Aorta (tissue), 5 donors: ENCODE data around the gene HK1. TPM values are rescaled to one million over a fixed set of nuclear protein-coding genes. Genes with fewer than 3 reads are reported as not detected.

ENCODE experiments used
- ATAC-seq: fragments of 200-7000 bp; cut with Tn5 transposase; one replicate; pipeline ENCODE4 v1.9.1; 2022; ENCODE audit warnings: moderate library complexity; ENCODE audit not compliant: low FRiP score
- DNase-seq, 2 donors: peaks; one replicate each; pipeline ENCODE4 v3.0.0-alpha.2; 2020
- H3K27ac ChIP-seq, 2 donors: one replicate each; pipeline ENCODE4 v1.5.1; 2013; ENCODE audit warnings: low read length in 2 of 2, mild to moderate bottlenecking in 2 of 2, moderate library complexity in 2 of 2, control low read depth in 1 of 2, inconsistent platforms in 1 of 2, low read depth in 1 of 2
- H3K27me3 ChIP-seq, 2 donors: one replicate each; pipeline ENCODE4 v1.6.1; 2013; ENCODE audit warnings: control low read depth in 1 of 2, low read length in 1 of 2, mild to moderate bottlenecking in 1 of 2, moderate library complexity in 1 of 2; ENCODE audit not compliant: insufficient read depth in 2 of 2, control insufficient read depth in 1 of 2
- H3K36me3 ChIP-seq, 2 donors: one replicate each; pipeline ENCODE4 v1.6.1; 2013; ENCODE audit warnings: control low read depth in 1 of 2, low read length in 1 of 2, mild to moderate bottlenecking in 1 of 2; ENCODE audit not compliant: insufficient read depth in 2 of 2, control insufficient read depth in 1 of 2
- H3K4me1 ChIP-seq, 2 donors: one replicate each; pipeline ENCODE4 v1.6.1; 2013; ENCODE audit warnings: low read length in 2 of 2, control low read depth in 1 of 2, mild to moderate bottlenecking in 1 of 2, moderate library complexity in 1 of 2; ENCODE audit not compliant: insufficient read depth in 2 of 2, control insufficient read depth in 1 of 2
- H3K4me3 ChIP-seq, 2 donors: one replicate each; pipeline ENCODE4 v1.5.1; 2013; ENCODE audit warnings: low read length in 2 of 2, control low read depth in 1 of 2, mild to moderate bottlenecking in 1 of 2
- H3K9me3 ChIP-seq: one replicate; pipeline ENCODE4 v1.6.1; 2013; ENCODE audit warnings: mild to moderate bottlenecking, low read length; ENCODE audit not compliant: control insufficient read depth
- WGBS, 2 donors: extraction: QIAGEN DNeasy Blood & Tissue Kit; methylation state at CpG; one replicate each; pipeline ENCODE4 v1.1.7; 2013; 5-methylcytosine and 5-hydroxymethylcytosine counted together
- intact Hi-C, 2 donors: fragments of 100-400 bp; cut with DNase I; formaldehyde crosslinking; loops; one replicate each; pipeline versions ENCODE4 v1.14.2 to v1.15.0; 2022
- polyA plus RNA-seq, 2 donors: library from polyadenylated mRNA; stranded (reverse); fragments of 200-250 nt; gene quantifications; one replicate each; pipeline ENCODE4 v1.2.3, GENCODE V29; 2013
- total RNA-seq, 2 donors: library from RNA; stranded (reverse); fragmentation: NEBNext Ultra II Directional; extraction: Animal tissue kit (Norgen Biotek cat#: 25700); gene quantifications; one replicate each; pipeline ENCODE4 v1.2.1, GENCODE V29; 2021
- donor health status: healthy with polysubstance abuse.
- donor health status: Bipolar disorder and iron deficiency.
- donor health status: DM: no; HTN: no; CAD: no.
- donor health status: DM: no; HTN: no; CAD: no.
- donor health status: DM: yes; HTN: yes; CAD: no.

HK1 gene
- total and polyA plus RNA-seq, 4 donors = 41.7 to 133 (median 92.2) TPM

DNA sequence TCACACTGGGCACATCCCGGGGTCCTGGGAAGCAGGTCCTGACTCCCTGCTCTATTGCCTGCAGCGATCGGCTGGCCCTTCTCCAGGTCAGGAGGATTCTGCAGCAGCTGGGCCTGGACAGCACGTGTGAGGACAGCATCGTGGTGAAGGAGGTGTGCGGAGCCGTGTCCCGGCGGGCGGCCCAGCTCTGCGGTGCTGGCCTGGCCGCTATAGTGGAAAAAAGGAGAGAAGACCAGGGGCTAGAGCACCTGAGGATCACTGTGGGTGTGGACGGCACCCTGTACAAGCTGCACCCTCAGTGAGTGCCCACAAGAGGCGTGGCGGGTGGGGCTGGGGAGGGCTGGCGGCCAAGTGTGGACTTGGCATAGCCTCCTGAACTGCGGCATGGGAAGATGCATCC is 12.8 kb upstream of the HK1 start:
- intact Hi-C loops = loop anchor here in 1 of 2 donors (5.0 kb wide), 1 partner anchor 37 kb away; no protein-coding TSS in a partner anchor
- H3K27ac ChIP-seq = no peak overlapping the region
- no peaks in the 10 kb centered on the region for H3K9me3 ChIP-seq
- ATAC-seq (no peak), DNase-seq (no peak)
- H3K36me3 ChIP-seq = no peaks in the 10 kb centered on the region
- H3K4me1 ChIP-seq = no peaks in the 10 kb centered on the region
- no peak overlapping the region for H3K4me3 ChIP-seq
- H3K27me3 ChIP-seq = no peaks in the 10 kb centered on the region
- 91 to 95% methylated on average over 17 of the region's 17 CpGs for WGBS, 2 donors

DNA sequence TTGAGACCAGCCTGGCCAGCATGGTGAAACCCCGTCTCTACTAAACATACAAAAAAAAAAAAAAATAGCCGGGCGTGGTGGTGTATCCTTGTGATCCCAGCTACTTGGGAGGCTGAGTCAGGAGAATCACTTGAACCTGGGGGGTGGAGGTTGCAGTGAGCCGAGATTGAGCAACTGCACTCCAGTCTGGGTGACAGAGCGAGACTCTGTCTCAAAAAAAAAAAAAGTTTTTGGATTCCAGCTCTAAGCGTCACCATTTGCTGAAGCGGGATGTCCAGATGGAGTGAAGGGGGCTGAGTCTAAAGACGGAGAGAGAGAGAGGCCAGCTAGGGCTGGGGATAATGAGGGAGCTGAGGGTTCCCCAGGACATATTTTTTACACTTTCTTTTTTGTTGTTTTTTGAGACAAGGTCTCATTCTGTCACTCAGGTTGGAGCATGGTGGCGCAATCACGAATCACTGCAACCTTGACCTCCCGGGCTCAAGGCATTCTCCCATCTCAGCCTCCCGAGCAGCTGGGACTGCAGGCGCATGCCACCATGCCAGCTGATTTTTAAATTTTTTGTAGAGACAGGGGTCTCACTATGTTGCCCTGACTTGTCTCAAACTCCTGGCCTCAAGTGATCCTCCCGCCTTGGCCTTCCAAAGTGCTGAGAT is 9.4 kb upstream of the HK1 start:
- Histone ChIP-seq H3K27me3 (no peaks in the 10 kb centered on the region), H3K9me3 (no peaks in the 10 kb centered on the region), H3K4me3 (no peak overlapping the region), H3K27ac (no peak overlapping the region), H3K36me3 (no peaks in the 10 kb centered on the region), H3K4me1 (no peaks in the 10 kb centered on the region)
- DNase-seq (no peak), ATAC-seq (no peak)
- intact Hi-C loops = loop anchor here in 1 of 2 donors (5.0 kb wide), 1 partner anchor 33 kb away; no protein-coding TSS in a partner anchor
- WGBS, 2 donors = 90 to 91% methylated on average over 14 of the region's 14 CpGs

DNA sequence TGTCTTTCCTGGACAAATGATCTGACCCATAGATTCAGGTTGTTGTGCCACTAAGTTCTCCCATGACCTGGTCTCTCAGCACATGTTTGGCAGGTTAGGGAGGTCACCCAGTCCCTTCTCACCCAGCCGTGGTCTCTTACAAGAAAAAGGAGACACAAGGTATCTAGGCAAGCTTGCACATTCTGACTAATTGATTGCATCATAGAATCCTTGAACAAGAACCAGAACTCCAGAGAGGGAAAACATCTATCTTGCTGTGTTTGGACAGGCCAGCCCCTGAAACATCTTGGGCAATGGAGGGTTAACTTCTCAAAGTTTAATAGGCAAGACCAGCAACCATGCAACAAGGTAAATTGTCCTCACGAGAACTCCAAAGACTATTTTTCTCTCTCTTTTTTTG is 8.5 kb upstream of the HK1 start:
- intact Hi-C loops = loop anchor here in 1 of 2 donors (5.0 kb wide), 1 partner anchor 33 kb away; no protein-coding TSS in a partner anchor
- Histone ChIP-seq H3K9me3 (no peaks in the 10 kb centered on the region), H3K27ac (no peak overlapping the region), H3K4me3 (no peak overlapping the region), H3K4me1 (no peaks in the 10 kb centered on the region), H3K36me3 (no peaks in the 10 kb centered on the region), H3K27me3 (no peaks in the 10 kb centered on the region)
- ATAC-seq (no peak), DNase-seq (no peak)
- WGBS, 2 donors = 61 to 68% methylated on average over 2 of the region's 2 CpGs

DNA sequence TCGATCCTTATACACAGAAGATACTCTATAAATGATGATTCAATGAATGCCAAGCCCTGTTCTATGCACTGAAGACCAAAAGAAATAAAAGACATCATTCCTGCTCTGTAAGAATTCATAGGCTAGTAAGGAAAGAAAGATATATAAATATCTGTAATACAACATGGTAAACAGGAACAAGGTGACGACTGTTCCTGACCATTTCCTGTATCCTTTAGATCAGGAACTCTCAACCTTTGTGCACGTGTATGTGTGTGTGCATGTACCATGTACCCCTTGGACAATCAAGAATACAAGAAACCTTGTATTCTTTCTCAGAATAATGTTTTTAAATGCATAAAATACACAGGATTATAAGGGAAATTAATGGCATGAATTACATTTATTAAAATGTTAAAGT is 7.3 kb upstream of the HK1 start:
- Histone ChIP-seq H3K4me1 (no peaks in the 10 kb centered on the region), H3K27me3 (no peaks in the 10 kb centered on the region), H3K36me3 (no peaks in the 10 kb centered on the region), H3K27ac (no peak overlapping the region), H3K9me3 (no peaks in the 10 kb centered on the region), H3K4me3 (no peak overlapping the region)
- WGBS, 2 donors = 82 to 89% methylated on average over 3 of the region's 3 CpGs
- no peak for ATAC-seq
- DNase-seq = no peak
- intact Hi-C loops = no loop called here

DNA sequence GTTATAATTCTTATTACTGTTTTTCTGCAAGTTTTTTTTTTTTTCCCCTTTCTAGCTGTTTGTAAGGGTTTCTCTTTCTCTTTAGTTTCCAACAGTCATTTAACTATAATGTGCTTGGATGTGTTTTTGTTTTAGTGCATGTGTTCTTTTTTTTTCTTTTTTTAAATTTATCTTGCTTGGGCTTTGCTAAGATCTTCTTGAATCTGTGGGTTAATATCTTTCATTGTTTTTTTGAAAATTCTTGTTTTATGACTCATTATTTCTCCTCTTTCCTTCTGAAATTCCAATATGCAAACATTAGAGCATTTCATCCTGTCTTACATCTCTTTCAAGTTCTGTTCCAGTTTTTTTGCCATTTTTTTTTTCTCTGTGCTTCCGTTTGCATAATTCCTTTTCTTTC is 5.7 kb upstream of the HK1 start:
- DNase-seq (no peak), ATAC-seq (no peak)
- Histone ChIP-seq H3K9me3 (no peaks in the 10 kb centered on the region), H3K36me3 (no peaks in the 10 kb centered on the region), H3K27me3 (no peaks in the 10 kb centered on the region), H3K4me3 (no peak overlapping the region), H3K4me1 (no peaks in the 10 kb centered on the region), H3K27ac (no peak overlapping the region)
- intact Hi-C loops = no loop called here
- WGBS, 2 donors = 89 to 91% methylated on average over 1 of the region's 1 CpG

- no peak overlapping the region for H3K27ac ChIP-seq
- ATAC-seq = no peak
- H3K9me3 ChIP-seq = no peaks in the 10 kb centered on the region
- no peak overlapping the region for H3K4me3 ChIP-seq
- intact Hi-C loops = no loop called here
- no peaks in the 10 kb centered on the region for H3K36me3 ChIP-seq
- H3K4me1 ChIP-seq = peaks cover 3 to 7% of the 10 kb centered on the region in 2 donors
- no peaks in the 10 kb centered on the region for H3K27me3 ChIP-seq
- WGBS, 2 donors = 96 to 100% methylated on average over 1 of the region's 1 CpG
- no peak for DNase-seq
These were observed 2.9 kb upstream of the HK1 start for GRCh38 chr10:69275444-69275843.

DNA sequence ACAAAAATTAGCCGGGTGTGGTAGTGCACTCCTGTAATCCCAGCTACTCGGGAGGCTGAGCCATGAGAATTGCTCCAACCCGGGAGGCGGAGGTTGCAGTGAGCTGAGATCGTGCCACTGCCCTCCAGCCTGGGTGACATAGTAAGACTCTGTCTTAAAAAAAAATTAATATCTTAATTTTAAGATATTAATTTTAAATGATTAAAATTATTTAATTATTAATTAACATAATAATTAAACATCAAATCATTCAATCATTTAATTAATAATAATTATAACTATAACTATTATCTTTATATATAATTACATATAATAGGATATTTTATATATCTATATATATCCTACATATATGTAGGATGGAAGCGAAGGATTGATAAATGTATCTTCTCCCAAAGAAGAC is 1.8 kb upstream of the HK1 start:
- H3K36me3 ChIP-seq = no peaks in the 10 kb centered on the region
- no peaks in the 10 kb centered on the region for H3K9me3 ChIP-seq
- WGBS, 2 donors = 94 to 95% methylated on average over 6 of the region's 6 CpGs
- peaks cover 3 to 7% of the 10 kb centered on the region in 2 donors for H3K4me1 ChIP-seq
- H3K27ac ChIP-seq = no peak overlapping the region
- H3K27me3 ChIP-seq = no peaks in the 10 kb centered on the region
- no peak overlapping the region for H3K4me3 ChIP-seq
- DNase-seq (no peak), ATAC-seq (no peak)
- intact Hi-C loops = no loop called here

DNA sequence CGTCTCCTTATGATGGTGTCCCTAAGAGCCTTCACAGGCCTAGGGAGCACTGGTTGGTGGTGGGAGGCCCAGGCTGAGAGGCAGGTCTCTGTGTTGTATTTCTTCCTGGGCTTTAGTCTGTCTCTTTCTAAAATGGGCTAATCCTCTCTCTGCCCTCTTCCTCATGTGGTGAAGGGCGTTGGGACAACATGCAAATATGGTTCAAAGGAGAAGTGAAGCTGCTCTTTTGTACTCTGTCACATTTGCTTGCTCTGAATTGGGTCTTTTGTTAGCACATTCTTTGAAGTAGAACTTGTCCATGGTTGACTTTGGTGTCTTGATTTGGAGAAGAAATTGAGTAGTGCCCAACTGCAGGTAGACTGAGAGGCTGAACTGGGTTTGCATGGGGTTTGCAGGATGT is 814 bp downstream of the HK1 start:
- Histone ChIP-seq H3K9me3 (no peaks in the 10 kb centered on the region), H3K27me3 (no peaks in the 10 kb centered on the region), H3K4me3 (no peak overlapping the region), H3K4me1 (peaks cover 3 to 7% of the 10 kb centered on the region in 2 donors), H3K36me3 (no peaks in the 10 kb centered on the region), H3K27ac (peak overlapping the region; percentile 35 to 57)
- DNase-seq (no peak), ATAC-seq (no peak)
- intact Hi-C loops = no loop called here
- 92 to 96% methylated on average over 2 of the region's 2 CpGs for WGBS, 2 donors
